Nephron progenitor cell (in vitro differentiated cells): Measurements from ENCODE around the gene TPCN1.

ENCODE experiments used
- DNase-seq: peaks from one replicate; pipeline ENCODE4 v3.0.0; 2021
- H3K27ac Mint-ChIP-seq: 2 replicates; pipeline ENCODE4 v1.8.0; 2021; ENCODE audit warnings: mild to moderate bottlenecking, moderate library complexity, mixed read lengths
- H3K27me3 Mint-ChIP-seq: 2 replicates; pipeline ENCODE4 v1.8.0; 2021; ENCODE audit warnings: mild to moderate bottlenecking, low read depth, mixed read lengths; ENCODE audit not compliant: poor library complexity
- H3K36me3 Mint-ChIP-seq: 2 replicates; pipeline ENCODE4 v1.8.0; 2021; ENCODE audit warnings: low read depth, mixed read lengths
- H3K4me1 Mint-ChIP-seq: 2 replicates; pipeline ENCODE4 v1.8.0; 2021; ENCODE audit warnings: mixed read lengths
- H3K4me3 Mint-ChIP-seq: 2 replicates; pipeline ENCODE4 v1.8.0; 2021; ENCODE audit warnings: mild to moderate bottlenecking, moderate library complexity, mixed read lengths
- H3K9me3 Mint-ChIP-seq: 2 replicates; pipeline ENCODE4 v1.8.0; 2021; ENCODE audit warnings: mild to moderate bottlenecking, moderate library complexity, mixed read lengths
- CTCF ChIP-seq: fragments of 200-600 bp; sonication (generic); IDR thresholded peaks from 2 replicates; pipeline ENCODE4 v1.5.0; 2021; ENCODE audit warnings: antibody characterized with exemption

TPCN1 gene

GRCh38 chr12:113179023-113179422 is 42.2 kb upstream of the TPCN1 start:
- H3K4me3 Mint-ChIP-seq = no peak overlapping the region
- H3K9me3 Mint-ChIP-seq = peaks cover 11% of the 10 kb centered on the region
- H3K4me1 Mint-ChIP-seq = peaks cover 12% of the 10 kb centered on the region
- TF ChIP-seq CTCF = no peak
- no peak for DNase-seq
- no peak overlapping the region for H3K27ac Mint-ChIP-seq
- no peaks in the 10 kb centered on the region for H3K27me3 Mint-ChIP-seq
- peaks cover 70% of the 10 kb centered on the region for H3K36me3 Mint-ChIP-seq

GRCh38 chr12:113180333-113180732 is 40.9 kb upstream of the TPCN1 start:
- H3K9me3 Mint-ChIP-seq = peaks cover 11% of the 10 kb centered on the region
- H3K27ac Mint-ChIP-seq = no peak overlapping the region
- no peaks in the 10 kb centered on the region for H3K27me3 Mint-ChIP-seq
- H3K36me3 Mint-ChIP-seq = peaks cover 62% of the 10 kb centered on the region
- peaks cover 9% of the 10 kb centered on the region for H3K4me1 Mint-ChIP-seq
- H3K4me3 Mint-ChIP-seq = no peak overlapping the region
- no peak for TF ChIP-seq CTCF
- DNase-seq = no peak

- no peak overlapping the region for H3K27ac Mint-ChIP-seq
- peaks cover 57% of the 10 kb centered on the region for H3K36me3 Mint-ChIP-seq
- no peak for DNase-seq
- TF ChIP-seq CTCF = no peak
- H3K27me3 Mint-ChIP-seq = no peaks in the 10 kb centered on the region
- no peak overlapping the region for H3K4me3 Mint-ChIP-seq
- peaks cover 20% of the 10 kb centered on the region for H3K4me1 Mint-ChIP-seq
- peaks cover 7% of the 10 kb centered on the region for H3K9me3 Mint-ChIP-seq
Observed at GRCh38 chr12:113181975-113182374, 39.3 kb upstream of the TPCN1 start.

- H3K9me3 Mint-ChIP-seq = no peaks in the 10 kb centered on the region
- H3K4me1 Mint-ChIP-seq = peaks cover 26% of the 10 kb centered on the region
- no peak overlapping the region for H3K27ac Mint-ChIP-seq
- DNase-seq = no peak
- H3K27me3 Mint-ChIP-seq = no peaks in the 10 kb centered on the region
- peaks cover 54% of the 10 kb centered on the region for H3K36me3 Mint-ChIP-seq
- no peak for TF ChIP-seq CTCF
- no peak overlapping the region for H3K4me3 Mint-ChIP-seq
Observed at GRCh38 chr12:113183030-113183589, 38.2 kb upstream of the TPCN1 start.

- H3K27me3 Mint-ChIP-seq = no peaks in the 10 kb centered on the region
- peak overlapping the region; percentile 89 for H3K27ac Mint-ChIP-seq
Observed at GRCh38 chr12:113184098-113184899, 37.0 kb upstream of the TPCN1 start.

More at GRCh38 chr12:113184098-113184899, 37.0 kb upstream of the TPCN1 start:
- TF ChIP-seq CTCF = no peak
- Mint-ChIP-seq H3K9me3 (no peaks in the 10 kb centered on the region), H3K4me1 (peaks cover 28% of the 10 kb centered on the region), H3K36me3 (peaks cover 50% of the 10 kb centered on the region), H3K4me3 (peak overlapping the region; percentile 92)
- DNase-seq = no peak
